NB4 (cell line): ENCODE measurements around the gene MAP3K4.

Source experiments
- DNase-seq: peaks from one replicate; pipeline ENCODE4 v3.0.0; 2010; ENCODE audit warnings: low read depth
- H3K4me3 ChIP-seq: one replicate; pipeline ENCODE4 v1.5.1; 2011; ENCODE audit warnings: mild to moderate bottlenecking, low read depth, low read length, moderate library complexity
- MAX ChIP-seq: IDR thresholded peaks from 2 replicates; pipeline ENCODE4 v1.6.1; 2011; ENCODE audit warnings: low read depth, low read length
- MYC ChIP-seq: IDR thresholded peaks from 2 replicates; pipeline ENCODE4 v1.6.1; 2011; ENCODE audit warnings: low read depth, low read length
- POLR2A ChIP-seq: IDR thresholded peaks from 2 replicates; pipeline ENCODE4 v1.6.1; 2011; ENCODE audit warnings: mild to moderate bottlenecking; ENCODE audit not compliant: insufficient read length; ENCODE audit errors: extremely low read depth
- TF ChIP-seq, protein P1 (sequence below): IDR thresholded peaks from one replicate; pipeline ENCODE4 v1.5.1; 2012; ENCODE audit warnings: low read depth, low read length

Gene MAP3K4

DNA sequence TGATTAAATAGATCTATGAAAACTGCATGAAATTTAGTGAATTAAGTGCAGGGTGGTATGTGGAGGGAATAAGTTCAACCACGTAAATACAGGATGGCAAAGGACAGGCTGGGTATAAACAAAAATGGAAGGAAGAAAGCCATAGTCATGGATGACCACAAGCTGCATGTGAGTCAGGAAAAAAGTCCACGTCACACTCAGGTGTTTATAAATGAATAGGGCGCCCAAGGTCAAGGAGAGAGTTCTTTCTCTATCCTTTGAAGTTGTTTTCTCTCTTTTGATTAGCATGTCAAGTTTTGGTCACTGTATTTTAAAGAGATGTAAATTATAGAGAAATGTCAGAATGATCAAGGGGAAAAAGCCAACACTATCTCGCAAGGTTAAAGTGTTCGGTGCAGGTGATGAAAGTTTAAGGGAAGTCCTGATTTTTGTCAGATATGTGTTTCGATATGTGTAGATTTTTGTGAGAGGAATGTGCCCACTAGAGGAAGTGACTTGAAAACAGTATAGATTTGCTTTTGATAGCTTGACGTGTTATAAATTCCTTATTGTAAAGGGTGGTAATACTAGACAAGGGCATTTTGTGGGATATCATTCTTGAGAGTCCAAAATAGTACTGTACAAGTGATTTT, 58.7 kb downstream of the MAP3K4 start:
- no peak for TF ChIP-seq MAX
- TF ChIP-seq POLR2A = no peak
- TF ChIP-seq, protein P1, sequence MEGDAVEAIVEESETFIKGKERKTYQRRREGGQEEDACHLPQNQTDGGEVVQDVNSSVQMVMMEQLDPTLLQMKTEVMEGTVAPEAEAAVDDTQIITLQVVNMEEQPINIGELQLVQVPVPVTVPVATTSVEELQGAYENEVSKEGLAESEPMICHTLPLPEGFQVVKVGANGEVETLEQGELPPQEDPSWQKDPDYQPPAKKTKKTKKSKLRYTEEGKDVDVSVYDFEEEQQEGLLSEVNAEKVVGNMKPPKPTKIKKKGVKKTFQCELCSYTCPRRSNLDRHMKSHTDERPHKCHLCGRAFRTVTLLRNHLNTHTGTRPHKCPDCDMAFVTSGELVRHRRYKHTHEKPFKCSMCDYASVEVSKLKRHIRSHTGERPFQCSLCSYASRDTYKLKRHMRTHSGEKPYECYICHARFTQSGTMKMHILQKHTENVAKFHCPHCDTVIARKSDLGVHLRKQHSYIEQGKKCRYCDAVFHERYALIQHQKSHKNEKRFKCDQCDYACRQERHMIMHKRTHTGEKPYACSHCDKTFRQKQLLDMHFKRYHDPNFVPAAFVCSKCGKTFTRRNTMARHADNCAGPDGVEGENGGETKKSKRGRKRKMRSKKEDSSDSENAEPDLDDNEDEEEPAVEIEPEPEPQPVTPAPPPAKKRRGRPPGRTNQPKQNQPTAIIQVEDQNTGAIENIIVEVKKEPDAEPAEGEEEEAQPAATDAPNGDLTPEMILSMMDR = no peak
- TF ChIP-seq MYC = no peak
- no peak overlapping the region for H3K4me3 ChIP-seq
- DNase-seq = no peak

DNA sequence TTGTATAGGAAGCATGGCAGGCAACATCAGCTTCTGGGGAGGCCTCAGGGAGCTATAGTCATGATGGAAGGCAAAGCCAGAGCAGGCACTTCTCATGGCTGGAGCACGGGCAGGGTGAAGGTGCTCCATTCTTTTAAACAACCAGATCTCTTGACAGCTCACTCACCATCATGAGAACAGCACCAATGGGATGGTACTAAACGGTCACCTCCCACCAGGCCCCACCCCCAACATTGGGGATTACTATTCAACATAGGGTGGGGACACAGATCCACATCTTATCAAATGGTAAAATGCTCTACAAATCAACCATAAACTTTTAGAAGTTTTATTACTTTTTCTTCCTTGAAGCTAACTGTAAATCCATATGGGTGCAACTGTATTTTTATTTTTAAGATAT, 61.5 kb downstream of the MAP3K4 start:
- no peak for TF ChIP-seq POLR2A
- TF ChIP-seq, protein P1 = no peak
- TF ChIP-seq MAX = no peak
- no peak for TF ChIP-seq MYC
- DNase-seq = no peak
- no peak overlapping the region for H3K4me3 ChIP-seq

DNA sequence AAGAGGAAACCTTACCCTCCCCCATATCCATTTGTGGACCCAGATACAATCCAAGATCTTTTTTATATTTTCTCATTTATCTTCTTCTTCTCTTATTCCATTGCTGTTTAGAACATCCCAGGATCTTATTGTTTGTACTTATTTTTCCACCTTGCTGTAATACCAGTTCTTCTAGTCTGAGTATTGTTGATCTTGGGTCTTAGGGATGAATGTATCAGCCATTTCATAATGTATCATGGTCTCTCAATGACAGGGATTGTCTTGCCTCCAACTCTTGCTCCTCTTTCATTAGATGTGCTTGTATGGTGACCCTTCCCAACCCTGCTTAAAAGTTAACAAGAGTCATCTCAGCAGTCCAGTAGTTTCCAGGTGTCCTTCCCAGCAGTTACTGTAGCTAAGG, 63.3 kb downstream of the MAP3K4 start:
- H3K4me3 ChIP-seq = no peak overlapping the region
- DNase-seq = no peak
- TF ChIP-seq MAX (no peak), MYC (no peak)
- TF ChIP-seq, protein P1 = no peak

DNA sequence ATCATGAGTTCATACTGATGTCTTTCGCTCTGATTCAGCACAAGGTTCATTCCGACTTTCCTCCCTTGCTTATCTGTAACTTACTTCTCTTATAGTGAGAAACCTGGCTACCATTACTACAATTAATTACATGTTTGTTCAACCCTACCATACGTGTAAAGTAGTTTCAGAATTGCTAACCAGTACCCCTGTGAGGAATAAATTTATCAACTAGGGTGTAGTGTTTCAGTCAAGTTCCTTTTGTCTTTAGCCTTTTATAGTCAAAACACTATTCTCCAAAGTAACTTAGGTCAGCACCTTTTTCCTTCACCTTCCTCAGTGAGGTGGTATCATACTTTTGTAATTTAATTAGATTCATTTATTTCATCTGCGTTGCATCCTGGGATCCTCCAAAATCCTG, 64.9 kb downstream of the MAP3K4 start:
- TF ChIP-seq, protein P1 = no peak
- no peak for TF ChIP-seq MAX
- TF ChIP-seq POLR2A = no peak
- TF ChIP-seq MYC = no peak
- no peak for DNase-seq
- no peak overlapping the region for H3K4me3 ChIP-seq

- no peak for DNase-seq
- H3K4me3 ChIP-seq = no peak overlapping the region
- TF ChIP-seq, protein P1 = no peak
- TF ChIP-seq MYC (no peak), POLR2A (no peak), MAX (no peak)
Observed at GRCh38 chr6:161057103-161058091, 65.8 kb downstream of the MAP3K4 start.
